ENCODE data around the gene ARHGEF28.

ARHGEF28 gene

DNA sequence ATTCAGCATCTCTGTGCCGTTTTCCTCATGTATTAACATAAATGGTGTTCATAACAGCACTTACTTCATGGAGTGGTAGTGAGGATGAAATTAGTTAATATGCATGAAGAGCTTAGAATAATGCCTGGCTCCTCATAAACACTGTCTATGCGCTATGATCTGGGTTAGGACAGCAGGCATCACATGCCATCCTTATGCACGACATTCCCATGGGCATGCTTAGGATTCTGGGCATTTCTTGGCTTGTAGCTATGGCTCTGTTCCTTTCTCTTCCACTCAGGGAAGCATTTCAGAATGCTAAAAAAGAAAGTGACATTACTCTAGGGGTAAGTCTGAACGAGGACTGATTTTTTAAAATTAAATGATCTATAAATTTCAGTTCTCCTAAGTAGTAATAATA lies 349.8 kb downstream of the ARHGEF28 start:
- DNase-seq, result no peak

- DNase-seq, result no peak
Measured at GRCh38 chr5:73977146-73977545, 351.1 kb downstream of the ARHGEF28 start.

DNA sequence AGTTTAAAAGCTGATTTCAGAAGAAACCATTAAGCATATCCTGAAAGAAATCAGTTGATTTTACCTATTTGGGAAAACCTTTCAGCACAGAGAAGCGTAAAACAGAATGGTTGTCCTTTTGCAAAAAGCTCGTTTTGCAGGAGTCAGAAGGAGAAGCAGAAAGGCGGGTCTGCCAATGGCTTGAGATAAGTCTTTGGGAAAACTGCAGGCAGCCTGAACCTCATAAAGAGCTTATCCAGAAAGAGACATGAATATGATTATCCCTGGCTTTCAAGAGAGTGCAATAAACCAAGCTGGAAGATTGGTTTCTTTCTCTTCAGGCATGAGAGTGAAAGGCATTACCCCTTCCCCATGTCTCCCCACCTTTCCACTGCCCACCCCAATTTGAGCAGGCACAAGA lies 353.3 kb downstream of the ARHGEF28 start:
- DNase-seq, result no peak

DNA sequence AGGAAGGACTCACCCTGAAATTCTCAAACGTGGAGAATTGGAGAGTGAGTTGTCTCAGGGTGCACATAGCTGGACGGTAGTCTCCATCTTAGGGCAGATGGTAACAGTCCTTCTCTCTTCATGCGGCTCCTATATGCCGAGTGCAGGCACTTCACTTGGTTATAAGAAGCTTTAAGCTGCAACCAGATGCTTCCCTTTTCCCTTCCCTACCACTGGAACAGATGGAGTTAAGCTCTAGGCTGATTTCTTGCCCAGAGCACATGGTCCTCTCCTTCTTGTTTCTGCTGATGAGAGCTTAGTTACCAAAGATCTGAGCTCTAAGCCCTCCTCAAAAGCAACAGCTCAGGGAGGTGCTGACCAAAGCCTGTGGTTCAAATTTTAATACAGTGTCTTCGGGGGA lies 355.7 kb downstream of the ARHGEF28 start:
- no peak for DNase-seq

- DNase-seq, result no peak
Measured at GRCh38 chr5:73983644-73984043, 357.6 kb downstream of the ARHGEF28 start.

GRCh38 chr5:73985145-73985544 lies 359.1 kb downstream of the ARHGEF28 start:
- DNase-seq, result no peak

DNA sequence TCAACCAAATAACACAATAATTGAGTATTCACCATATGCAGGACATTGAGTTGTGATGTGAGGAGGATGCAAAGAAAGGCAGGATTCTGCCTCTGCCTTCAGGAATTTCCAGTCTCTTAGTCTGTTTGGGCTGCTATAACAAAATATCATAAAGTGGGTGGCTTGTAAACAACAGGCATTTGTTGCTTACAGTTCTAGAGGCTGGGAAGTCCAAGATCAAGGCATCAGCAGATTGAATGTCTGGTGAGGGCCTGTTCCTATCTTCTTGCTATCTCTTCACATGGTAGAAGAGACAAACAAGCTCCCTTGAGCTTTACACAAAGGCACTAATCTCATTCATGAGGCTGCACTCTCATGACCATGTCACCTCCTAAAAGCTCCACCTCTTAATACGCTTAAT lies 360.7 kb downstream of the ARHGEF28 start:
- no peak for DNase-seq

- DNase-seq, result no peak
Measured at GRCh38 chr5:73987915-73988314, 361.9 kb downstream of the ARHGEF28 start.

- DNase-seq, result no peak
Measured at GRCh38 chr5:73989956-73990355, 364.0 kb downstream of the ARHGEF28 start.

Data from OCI-M1 (cell line).